HG03103 (cell line): Measurements from ENCODE around the gene CUL9.

Source experiments
- ATAC-seq: cut with Tn5 transposase; IDR thresholded peaks from one replicate; pipeline ENCODE4 v1.9.1; 2021; ENCODE audit warnings: low read depth; ENCODE audit not compliant: unreplicated experiment

CUL9 gene

GRCh38 chr6:43192911-43193310, 10.9 kb downstream of the CUL9 start:
- ATAC-seq, result no peak

GRCh38 chr6:43193929-43194328, 11.9 kb downstream of the CUL9 start:
- no peak for ATAC-seq

- no peak for ATAC-seq
Measured at GRCh38 chr6:43196337-43196736, 14.3 kb downstream of the CUL9 start.

- ATAC-seq, result no peak
Measured at GRCh38 chr6:43199912-43200311, 17.9 kb downstream of the CUL9 start.

GRCh38 chr6:43200541-43200940, 18.5 kb downstream of the CUL9 start:
- no peak for ATAC-seq

GRCh38 chr6:43202451-43202850, 20.5 kb downstream of the CUL9 start:
- ATAC-seq, result no peak

GRCh38 chr6:43203029-43203717, 21.2 kb downstream of the CUL9 start:
- no peak for ATAC-seq

- no peak for ATAC-seq
Measured at GRCh38 chr6:43203718-43204095, 21.7 kb downstream of the CUL9 start.

- no peak for ATAC-seq
Measured at GRCh38 chr6:43204271-43205105, 22.5 kb downstream of the CUL9 start.

- ATAC-seq, result no peak
Measured at GRCh38 chr6:43205849-43206248, 23.9 kb downstream of the CUL9 start.

- ATAC-seq, result no peak
Measured at GRCh38 chr6:43207286-43207685, 25.3 kb downstream of the CUL9 start.

- no peak for ATAC-seq
Measured at GRCh38 chr6:43211955-43212354, 30.0 kb downstream of the CUL9 start.

GRCh38 chr6:43213431-43213830, 31.4 kb downstream of the CUL9 start:
- ATAC-seq, result no peak

- ATAC-seq, result no peak
Measured at GRCh38 chr6:43215066-43215465, 33.1 kb downstream of the CUL9 start.

- ATAC-seq, result no peak
Measured at GRCh38 chr6:43216200-43216599, 34.2 kb downstream of the CUL9 start.

- no peak for ATAC-seq
Measured at GRCh38 chr6:43217351-43217750, 35.4 kb downstream of the CUL9 start.

GRCh38 chr6:43219119-43219518, 37.1 kb downstream of the CUL9 start:
- no peak for ATAC-seq

GRCh38 chr6:43219814-43220213, 37.8 kb downstream of the CUL9 start:
- no peak for ATAC-seq

- ATAC-seq, result no peak
Measured at GRCh38 chr6:43220439-43220951, 38.5 kb downstream of the CUL9 start.

- no peak for ATAC-seq
Measured at GRCh38 chr6:43221046-43221972, 39.3 kb downstream of the CUL9 start.
